Hematopoietic multipotent progenitor cell treated with erythropoietin and hydrocortisone succinate and interleukin-3 and kit ligand, for 15 days (in vitro differentiated cells): ENCODE data around the gene OR56A5.

Experiments
- DNase-seq: peaks from one replicate; pipeline ENCODE4 v3.0.0-alpha.2; 2015; ENCODE audit warnings: low spot score

Gene OR56A5

GRCh38 chr11:5932671-5933070 lies 35.6 kb downstream of the OR56A5 start:
- no peak for DNase-seq

GRCh38 chr11:5931061-5931460 lies 37.2 kb downstream of the OR56A5 start:
- DNase-seq, result no peak

DNA sequence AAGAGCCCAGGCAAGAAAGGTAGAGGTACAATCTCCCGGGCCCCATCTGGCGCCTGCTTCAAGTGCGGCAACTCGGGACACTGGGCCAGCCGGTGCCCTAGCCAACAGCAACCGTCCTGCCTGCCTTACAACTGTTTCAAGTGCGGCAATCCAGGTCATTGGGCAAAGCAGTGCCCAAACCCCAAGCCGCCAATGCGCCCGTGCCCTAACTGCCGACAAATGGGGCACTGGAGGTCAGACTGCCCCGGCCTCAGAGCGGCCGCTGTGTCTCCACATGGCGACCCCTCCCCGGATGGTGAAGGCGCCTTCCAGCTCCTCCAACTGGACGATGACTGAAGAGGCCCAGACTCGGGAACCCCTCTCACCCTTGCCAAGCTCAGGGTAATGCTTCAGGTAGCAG lies 37.7 kb downstream of the OR56A5 start:
- DNase-seq, result no peak

GRCh38 chr11:5929571-5930368 lies 38.5 kb downstream of the OR56A5 start:
- no peak for DNase-seq

DNA sequence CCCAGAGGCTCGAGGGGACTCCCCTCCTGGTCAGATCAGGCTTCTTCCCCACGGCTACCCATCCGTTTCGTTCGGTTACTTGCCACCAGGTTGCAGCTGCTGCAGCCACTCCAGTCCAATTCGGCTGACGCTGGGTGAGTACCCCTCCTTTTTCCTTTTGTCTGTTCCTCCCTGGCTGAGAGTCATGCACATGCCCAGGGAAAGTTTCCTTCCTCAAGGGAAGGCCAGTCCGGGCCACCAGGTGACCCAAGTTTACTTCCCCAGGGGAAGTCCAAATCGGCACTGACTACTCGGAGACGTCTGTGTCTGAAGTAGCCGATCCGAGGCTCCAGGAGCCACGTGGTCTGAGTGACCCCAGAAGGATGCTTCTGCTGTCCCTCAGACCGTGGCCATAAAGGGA lies 39.5 kb downstream of the OR56A5 start:
- DNase-seq, result no peak

DNA sequence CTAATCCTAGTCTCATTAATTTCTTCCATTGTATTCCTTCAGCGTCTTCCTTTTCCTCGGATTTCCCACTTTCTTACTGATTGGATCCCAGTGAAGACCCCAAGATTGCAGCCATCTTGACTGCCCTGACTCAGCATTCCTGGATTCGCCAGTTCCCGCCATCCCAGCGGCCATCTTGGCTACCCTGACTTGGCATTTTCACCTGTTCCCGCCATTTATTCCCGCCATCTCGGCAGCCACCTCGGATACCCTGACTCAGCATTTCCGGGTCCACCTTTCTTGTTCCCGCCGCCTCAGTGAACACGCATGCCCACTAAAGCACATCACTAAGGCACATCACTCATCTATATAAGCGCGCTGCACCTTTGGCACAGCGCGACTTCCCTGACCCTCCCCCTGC lies 40.0 kb downstream of the OR56A5 start:
- DNase-seq, result no peak

GRCh38 chr11:5923794-5924193 lies 44.5 kb downstream of the OR56A5 start:
- no peak for DNase-seq

- no peak for DNase-seq
Observed at GRCh38 chr11:5923427-5923776, 44.9 kb downstream of the OR56A5 start.

DNA sequence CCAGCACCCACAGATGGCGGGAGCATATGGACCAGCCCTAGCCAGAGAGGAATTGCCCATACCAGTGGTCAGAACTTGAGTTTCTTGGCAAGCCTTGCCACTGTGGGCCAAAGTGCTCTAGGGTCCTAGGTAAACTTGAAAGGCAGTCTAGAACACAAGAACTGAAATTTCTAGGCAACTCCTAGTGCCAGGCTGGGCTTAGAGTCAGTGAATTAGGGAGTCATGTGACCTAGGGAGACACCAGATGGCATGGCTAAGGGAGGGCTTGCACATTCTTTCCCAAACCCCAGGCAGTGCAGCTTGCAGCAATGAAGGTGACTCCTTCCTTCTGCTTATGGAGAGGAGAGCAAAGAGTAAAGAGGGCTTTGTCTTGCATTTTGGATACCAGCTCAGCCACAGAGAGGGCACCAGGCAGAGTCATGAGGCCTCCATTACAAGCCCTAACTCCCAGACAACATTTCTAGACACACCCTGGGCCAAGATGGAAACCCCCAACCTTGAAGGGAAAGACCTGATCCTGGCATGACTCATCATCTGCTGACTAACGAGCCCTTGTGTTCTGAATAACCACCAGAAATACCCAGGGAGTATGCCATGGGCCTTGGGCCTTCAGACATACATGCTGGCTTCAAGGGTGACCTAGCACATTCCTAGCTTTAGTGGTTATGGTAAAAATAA lies 45.4 kb downstream of the OR56A5 start:
- DNase-seq, result no peak
